Right atrium auricular region (tissue), 2 donors: ENCODE data around the gene PMS1. TPM values are rescaled to one million over a fixed set of nuclear protein-coding genes. Genes with fewer than 3 reads are reported as not detected.

ENCODE experiments used
- DNase-seq: peaks from one replicate; pipeline ENCODE4 v3.0.0-alpha.2; 2019; ENCODE audit warnings: low spot score
- H3K27ac ChIP-seq, 2 donors: fragments of 200-600 bp; sonication (generic); 1 replicate in 1 of 2; 2 replicates in 1 of 2; pipeline ENCODE4 v1.5.1; 2016 to 2019
- H3K27me3 ChIP-seq, 2 donors: fragments of 200-600 bp; sonication (generic); one replicate each; pipeline versions ENCODE4 v1.5.1 to v1.6.0; 2017 to 2019
- H3K36me3 ChIP-seq: fragments of 200-600 bp; sonication (generic); one replicate; pipeline ENCODE4 v1.5.1; 2016
- H3K4me1 ChIP-seq, 2 donors: fragments of 200-600 bp; sonication (generic); one replicate each; pipeline versions ENCODE4 v1.5.1 to v1.6.0; 2017 to 2019
- H3K4me3 ChIP-seq, 2 donors: fragments of 200-600 bp; sonication (generic); 1 replicate in 1 of 2; 2 replicates in 1 of 2; pipeline ENCODE4 v1.5.1; 2017 to 2019; ENCODE audit warnings: mild to moderate bottlenecking in 1 of 2, moderate library complexity in 1 of 2
- H3K9me3 ChIP-seq, 2 donors: fragments of 200-600 bp; sonication (generic); one replicate each; pipeline ENCODE4 v1.5.1; 2019
- total RNA-seq, 2 donors: library from RNA; depleted of rRNA; stranded (reverse); fragments of >200 nt; gene quantifications; one replicate each; pipeline ENCODE4 v1.1.0, GENCODE V29; 2016
- TF ChIP-seq, protein P1 (sequence below), 2 donors: fragments of 200-600 bp; sonication (generic); IDR thresholded peaks; one replicate each; pipeline ENCODE4 v1.5.1; 2019; ENCODE audit warnings: antibody characterized with exemption in 2 of 2

PMS1 gene
- total RNA-seq, 2 donors from 2014 or later, result 7.9 to 9.0 TPM

GRCh38 chr2:189901664-189902063, 117.4 kb downstream of the PMS1 start:
- Histone ChIP-seq H3K27ac (no peak overlapping the region), H3K4me3 (no peak overlapping the region), H3K9me3 (no peaks in the 10 kb centered on the region), H3K27me3 (no peaks in the 10 kb centered on the region), H3K4me1 (no peaks in the 10 kb centered on the region), H3K36me3 (no peaks in the 10 kb centered on the region)
- no peak for DNase-seq
- TF ChIP-seq, protein P1, sequence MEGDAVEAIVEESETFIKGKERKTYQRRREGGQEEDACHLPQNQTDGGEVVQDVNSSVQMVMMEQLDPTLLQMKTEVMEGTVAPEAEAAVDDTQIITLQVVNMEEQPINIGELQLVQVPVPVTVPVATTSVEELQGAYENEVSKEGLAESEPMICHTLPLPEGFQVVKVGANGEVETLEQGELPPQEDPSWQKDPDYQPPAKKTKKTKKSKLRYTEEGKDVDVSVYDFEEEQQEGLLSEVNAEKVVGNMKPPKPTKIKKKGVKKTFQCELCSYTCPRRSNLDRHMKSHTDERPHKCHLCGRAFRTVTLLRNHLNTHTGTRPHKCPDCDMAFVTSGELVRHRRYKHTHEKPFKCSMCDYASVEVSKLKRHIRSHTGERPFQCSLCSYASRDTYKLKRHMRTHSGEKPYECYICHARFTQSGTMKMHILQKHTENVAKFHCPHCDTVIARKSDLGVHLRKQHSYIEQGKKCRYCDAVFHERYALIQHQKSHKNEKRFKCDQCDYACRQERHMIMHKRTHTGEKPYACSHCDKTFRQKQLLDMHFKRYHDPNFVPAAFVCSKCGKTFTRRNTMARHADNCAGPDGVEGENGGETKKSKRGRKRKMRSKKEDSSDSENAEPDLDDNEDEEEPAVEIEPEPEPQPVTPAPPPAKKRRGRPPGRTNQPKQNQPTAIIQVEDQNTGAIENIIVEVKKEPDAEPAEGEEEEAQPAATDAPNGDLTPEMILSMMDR (IDR thresholded peaks at IDR 0.05), result no peak

- TF ChIP-seq, protein P1 (IDR thresholded peaks at IDR 0.05), result no peak
- no peak for DNase-seq
- Histone ChIP-seq H3K27ac (no peak overlapping the region), H3K9me3 (no peaks in the 10 kb centered on the region), H3K36me3 (no peaks in the 10 kb centered on the region), H3K4me3 (no peak overlapping the region), H3K27me3 (no peaks in the 10 kb centered on the region), H3K4me1 (no peaks in the 10 kb centered on the region)
Measured at GRCh38 chr2:189913821-189914220, 129.6 kb downstream of the PMS1 start.

- no peaks in the 10 kb centered on the region for H3K9me3 ChIP-seq
- H3K4me1 ChIP-seq, result no peaks in the 10 kb centered on the region
- DNase-seq, result no peak
- H3K27me3 ChIP-seq, result no peaks in the 10 kb centered on the region
- TF ChIP-seq, protein P1 (IDR thresholded peaks at IDR 0.05), result no peak
- no peaks in the 10 kb centered on the region for H3K36me3 ChIP-seq
- H3K27ac ChIP-seq, result no peak overlapping the region
- H3K4me3 ChIP-seq, result no peak overlapping the region
Measured at GRCh38 chr2:189916651-189917050, 132.4 kb downstream of the PMS1 start.

Other genes with a start within 250 kb of the PMS1 start
- 100 to 1,000 TPM in 1 of 2 donors, 10 to 100 TPM in 1; 57.7 to 132 TPM for gene SLC40A1, start 203.7 kb upstream of the PMS1 start, total RNA-seq
- gene ASNSD1, start 123.0 kb upstream of the PMS1 start, total RNA-seq, result 10 to 100 TPM; 36.7 to 38.8 TPM
- gene ANKAR, start 109.8 kb upstream of the PMS1 start, total RNA-seq, result 1 to 10 TPM; 4.9 to 5.1 TPM
- 1 to 10 TPM; 5.3 to 8.1 TPM for gene OSGEPL1, start 21.7 kb upstream of the PMS1 start, total RNA-seq
- 10 to 100 TPM; 27.3 to 33.3 TPM for gene ORMDL1, start 111 bp upstream of the PMS1 start, total RNA-seq